GM23338 (cell line): Measurements from ENCODE around the gene RGS6. TPM values are rescaled to one million over a fixed set of nuclear protein-coding genes. Genes with fewer than 3 reads are reported as not detected.

ENCODE experiments used
- ATAC-seq: fragments of 200-7000 bp; cut with Tn5 transposase; 3 replicates; pipeline ENCODE4 v1.9.1; 2020
- DNase-seq: peaks from one replicate; pipeline ENCODE4 v3.0.0-alpha.2; 2015; ENCODE audit warnings: low spot score
- H2AFZ ChIP-seq: fragments of 200-600 bp; sonication (generic); 2 replicates; pipeline ENCODE4 v1.8.0; 2016; ENCODE audit warnings: antibody characterized with exemption, mild to moderate bottlenecking, moderate library complexity
- H3F3A ChIP-seq: fragments of 200-600 bp; sonication (generic); replicated peaks from 2 replicates; pipeline ENCODE4 v1.8.0; 2017; ENCODE audit warnings: antibody characterized with exemption, mixed run types, low read depth
- H3K27ac ChIP-seq: fragments of 200-600 bp; sonication (generic); 2 replicates; pipeline ENCODE4 v1.6.1; 2016; ENCODE audit warnings: low read depth
- H3K27me3 ChIP-seq: fragments of 200-600 bp; sonication (generic); 2 replicates; pipeline ENCODE4 v1.8.0; 2016; ENCODE audit warnings: mild to moderate bottlenecking, mixed run types, moderate library complexity; ENCODE audit not compliant: insufficient read depth
- H3K36me3 ChIP-seq: fragments of 200-600 bp; sonication (generic); 2 replicates; pipeline ENCODE4 v1.8.0; 2016; ENCODE audit warnings: mild to moderate bottlenecking; ENCODE audit not compliant: insufficient read depth
- H3K4me1 ChIP-seq: fragments of 200-600 bp; sonication (generic); 2 replicates; pipeline ENCODE4 v1.8.0; 2016; ENCODE audit warnings: mild to moderate bottlenecking, moderate library complexity; ENCODE audit not compliant: insufficient read depth
- H3K4me2 ChIP-seq: fragments of 200-600 bp; sonication (generic); 2 replicates; pipeline ENCODE4 v1.7.1; 2017; ENCODE audit warnings: mixed run types
- H3K4me3 ChIP-seq: fragments of 200-600 bp; sonication (generic); 2 replicates; pipeline ENCODE4 v1.6.1; 2016; ENCODE audit warnings: mixed run types
- H3K79me2 ChIP-seq: fragments of 200-600 bp; sonication (generic); replicated peaks from 2 replicates; pipeline ENCODE4 v1.8.0; 2017; ENCODE audit warnings: mild to moderate bottlenecking; ENCODE audit not compliant: insufficient read depth
- H3K9me2 ChIP-seq: fragments of 200-600 bp; sonication (generic); 2 replicates; pipeline ENCODE4 v1.8.0; 2017; ENCODE audit not compliant: insufficient read depth
- H4K20me1 ChIP-seq: fragments of 200-600 bp; sonication (generic); replicated peaks from 2 replicates; pipeline ENCODE4 v1.8.0; 2017; ENCODE audit warnings: mild to moderate bottlenecking; ENCODE audit not compliant: insufficient read depth
- H3K27ac Mint-ChIP-seq: 2 replicates; pipeline ENCODE4 v1.8.0; 2020; ENCODE audit warnings: inconsistent platforms, mild to moderate bottlenecking, moderate library complexity, mixed read lengths
- H3K27me3 Mint-ChIP-seq: 3 replicates; pipeline ENCODE4 v1.8.0; 2022; ENCODE audit warnings: low read depth, mild to moderate bottlenecking, moderate library complexity, mixed read lengths, inconsistent platforms; ENCODE audit not compliant: insufficient read depth, poor library complexity
- H3K36me3 Mint-ChIP-seq: 3 replicates; pipeline ENCODE4 v1.8.0; 2021; ENCODE audit warnings: low read depth, mild to moderate bottlenecking, inconsistent platforms, moderate library complexity, mixed read lengths
- H3K4me1 Mint-ChIP-seq: 3 replicates; pipeline ENCODE4 v1.8.0; 2020; ENCODE audit warnings: mild to moderate bottlenecking, inconsistent platforms, mixed read lengths
- H3K4me3 Mint-ChIP-seq: 3 replicates; pipeline ENCODE4 v1.8.0; 2021; ENCODE audit warnings: moderate library complexity, mild to moderate bottlenecking, inconsistent platforms, mixed read lengths
- H3K9me3 Mint-ChIP-seq: 3 replicates; pipeline ENCODE4 v1.8.0; 2020; ENCODE audit warnings: moderate library complexity, mild to moderate bottlenecking, inconsistent platforms, mixed read lengths
- CREB1 ChIP-seq: fragments of 250-450 bp; sonication (Bioruptor Pico); IDR thresholded peaks from 2 replicates; pipeline ENCODE4 v1.5.0; 2020; ENCODE audit warnings: low read depth, mild to moderate bottlenecking, moderate library complexity
- EZH2 ChIP-seq: fragments of 200-600 bp; sonication (generic); IDR thresholded peaks from one replicate; pipeline ENCODE4 v1.8.0; 2017; ENCODE audit warnings: antibody characterized with exemption, mild to moderate bottlenecking, low read depth; ENCODE audit not compliant: unreplicated experiment
- EZH2phosphoT487 ChIP-seq: fragments of 200-600 bp; sonication (generic); IDR thresholded peaks from one replicate; pipeline ENCODE4 v1.8.1; 2018; ENCODE audit warnings: antibody characterized with exemption; ENCODE audit not compliant: unreplicated experiment
- JUNB ChIP-seq: IDR thresholded peaks from one replicate; pipeline ENCODE4 v1.6.1; 2016; ENCODE audit warnings: antibody characterized with exemption; ENCODE audit not compliant: unreplicated experiment
- NANOG ChIP-seq: IDR thresholded peaks from 2 replicates; pipeline ENCODE4 v1.6.1; 2016; ENCODE audit warnings: antibody characterized with exemption, borderline replicate concordance
- POLR2AphosphoS5 ChIP-seq: IDR thresholded peaks from 2 replicates; pipeline ENCODE4 v1.6.1; 2016; ENCODE audit warnings: antibody characterized with exemption, low read depth
- STAT1 ChIP-seq: IDR thresholded peaks from one replicate; pipeline ENCODE4 v1.6.1; 2016; ENCODE audit warnings: antibody characterized with exemption; ENCODE audit not compliant: unreplicated experiment
- ZNF114 ChIP-seq: fragments of 250-450 bp; sonication (Bioruptor Pico); IDR thresholded peaks from 2 replicates; pipeline ENCODE4 v1.5.0; 2020; ENCODE audit warnings: mild to moderate bottlenecking, moderate library complexity
- ZNF331 ChIP-seq: fragments of 250-450 bp; sonication (Bioruptor Pico); IDR thresholded peaks from 2 replicates; pipeline ENCODE4 v1.5.0; 2020; ENCODE audit warnings: low read depth, mild to moderate bottlenecking, moderate library complexity
- polyA plus RNA-seq: library from polyadenylated mRNA; unstranded; fragments of >200 nt; fragmentation: Nextera tagmentation; extraction: Ambion mirVana; gene quantifications from 2 replicates; pipeline ENCODE4 v1.2.1, GENCODE V29; 2016
- total RNA-seq: library from RNA; depleted of rRNA; stranded (reverse); fragments of >200 nt; shearing (Covaris generic); gene quantifications from 2 replicates; pipeline ENCODE4 v1.2.3, GENCODE V29; 2014
- TF ChIP-seq, protein P1 (sequence below), 2 experiments: fragments of 200-600 bp in 1 of 2; sonication (generic) in 1 of 2; conservative IDR thresholded peaks; 2 replicates each; pipeline versions ENCODE4 v1.5.1 to v1.6.1; 2016 to 2017; ENCODE audit warnings: antibody characterized with exemption in 2 of 2, low read depth in 2 of 2, mild to moderate bottlenecking in 2 of 2, moderate library complexity in 1 of 2
- TF ChIP-seq, protein P2 (sequence below): IDR thresholded peaks from one replicate; pipeline ENCODE4 v1.6.1; 2018; ENCODE audit warnings: antibody characterized with exemption; ENCODE audit not compliant: unreplicated experiment
- TF ChIP-seq, protein P3 (sequence below): IDR thresholded peaks from 2 replicates; pipeline ENCODE4 v1.6.1; 2016; ENCODE audit warnings: antibody characterized with exemption
- TF ChIP-seq, protein P4 (sequence below): fragments of 250-450 bp; sonication (Bioruptor Pico); IDR thresholded peaks from 2 replicates; pipeline ENCODE4 v1.5.0; 2020; ENCODE audit warnings: mild to moderate bottlenecking, moderate library complexity

RGS6 gene
- total and polyA plus RNA-seq, 2 experiments from 2014 or later, result 0.66 to 0.83 TPM

DNA sequence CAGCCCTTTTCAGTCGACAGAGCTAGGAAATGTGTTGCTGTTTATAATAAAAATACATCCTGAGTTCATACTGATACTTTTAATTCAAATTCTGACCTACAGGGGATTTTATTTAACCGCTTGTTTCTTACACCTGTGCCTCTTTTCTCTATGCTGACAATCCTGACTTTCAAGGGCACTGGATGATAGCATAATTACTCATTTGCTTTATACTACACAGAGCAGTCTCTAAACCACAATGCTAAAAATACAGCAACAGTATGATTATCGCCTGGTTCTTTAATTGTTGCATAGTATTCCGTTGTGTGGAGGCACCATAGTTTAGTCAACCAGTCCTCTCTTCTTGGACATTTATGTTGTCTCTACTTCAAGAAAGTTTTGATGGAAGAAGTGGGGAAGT, 588.8 kb downstream of the RGS6 start:
- Histone ChIP-seq H3K27ac (no peak overlapping the region), H4K20me1 (no peaks in the 10 kb centered on the region), H3K4me1 (no peaks in the 10 kb centered on the region), H3K27me3 (no peaks in the 10 kb centered on the region), H3K4me3 (no peak overlapping the region), H3K36me3 (no peaks in the 10 kb centered on the region), H3K4me2 (no peak overlapping the region), H3F3A (no peaks in the 10 kb centered on the region), H3K79me2 (no peaks in the 10 kb centered on the region), H3K9me2 (no peaks in the 10 kb centered on the region), H2AFZ (no peak overlapping the region)
- H3K36me3 Mint-ChIP-seq, result no peaks in the 10 kb centered on the region
- peaks cover 4% of the 10 kb centered on the region for H3K27me3 Mint-ChIP-seq
- no peak overlapping the region for H3K4me3 Mint-ChIP-seq
- TF ChIP-seq JUNB, result no peak
- no peak for TF ChIP-seq CREB1 (CRISPR knock-in tag)
- TF ChIP-seq EZH2, result no peak
- no peak for TF ChIP-seq ZNF331 (CRISPR knock-in tag)
- TF ChIP-seq, protein P1, sequence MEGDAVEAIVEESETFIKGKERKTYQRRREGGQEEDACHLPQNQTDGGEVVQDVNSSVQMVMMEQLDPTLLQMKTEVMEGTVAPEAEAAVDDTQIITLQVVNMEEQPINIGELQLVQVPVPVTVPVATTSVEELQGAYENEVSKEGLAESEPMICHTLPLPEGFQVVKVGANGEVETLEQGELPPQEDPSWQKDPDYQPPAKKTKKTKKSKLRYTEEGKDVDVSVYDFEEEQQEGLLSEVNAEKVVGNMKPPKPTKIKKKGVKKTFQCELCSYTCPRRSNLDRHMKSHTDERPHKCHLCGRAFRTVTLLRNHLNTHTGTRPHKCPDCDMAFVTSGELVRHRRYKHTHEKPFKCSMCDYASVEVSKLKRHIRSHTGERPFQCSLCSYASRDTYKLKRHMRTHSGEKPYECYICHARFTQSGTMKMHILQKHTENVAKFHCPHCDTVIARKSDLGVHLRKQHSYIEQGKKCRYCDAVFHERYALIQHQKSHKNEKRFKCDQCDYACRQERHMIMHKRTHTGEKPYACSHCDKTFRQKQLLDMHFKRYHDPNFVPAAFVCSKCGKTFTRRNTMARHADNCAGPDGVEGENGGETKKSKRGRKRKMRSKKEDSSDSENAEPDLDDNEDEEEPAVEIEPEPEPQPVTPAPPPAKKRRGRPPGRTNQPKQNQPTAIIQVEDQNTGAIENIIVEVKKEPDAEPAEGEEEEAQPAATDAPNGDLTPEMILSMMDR (conservative IDR thresholded peaks at IDR 0.05; ENCODE audit: low read depth in 2 of 2), result no peak
- TF ChIP-seq, protein P2, sequence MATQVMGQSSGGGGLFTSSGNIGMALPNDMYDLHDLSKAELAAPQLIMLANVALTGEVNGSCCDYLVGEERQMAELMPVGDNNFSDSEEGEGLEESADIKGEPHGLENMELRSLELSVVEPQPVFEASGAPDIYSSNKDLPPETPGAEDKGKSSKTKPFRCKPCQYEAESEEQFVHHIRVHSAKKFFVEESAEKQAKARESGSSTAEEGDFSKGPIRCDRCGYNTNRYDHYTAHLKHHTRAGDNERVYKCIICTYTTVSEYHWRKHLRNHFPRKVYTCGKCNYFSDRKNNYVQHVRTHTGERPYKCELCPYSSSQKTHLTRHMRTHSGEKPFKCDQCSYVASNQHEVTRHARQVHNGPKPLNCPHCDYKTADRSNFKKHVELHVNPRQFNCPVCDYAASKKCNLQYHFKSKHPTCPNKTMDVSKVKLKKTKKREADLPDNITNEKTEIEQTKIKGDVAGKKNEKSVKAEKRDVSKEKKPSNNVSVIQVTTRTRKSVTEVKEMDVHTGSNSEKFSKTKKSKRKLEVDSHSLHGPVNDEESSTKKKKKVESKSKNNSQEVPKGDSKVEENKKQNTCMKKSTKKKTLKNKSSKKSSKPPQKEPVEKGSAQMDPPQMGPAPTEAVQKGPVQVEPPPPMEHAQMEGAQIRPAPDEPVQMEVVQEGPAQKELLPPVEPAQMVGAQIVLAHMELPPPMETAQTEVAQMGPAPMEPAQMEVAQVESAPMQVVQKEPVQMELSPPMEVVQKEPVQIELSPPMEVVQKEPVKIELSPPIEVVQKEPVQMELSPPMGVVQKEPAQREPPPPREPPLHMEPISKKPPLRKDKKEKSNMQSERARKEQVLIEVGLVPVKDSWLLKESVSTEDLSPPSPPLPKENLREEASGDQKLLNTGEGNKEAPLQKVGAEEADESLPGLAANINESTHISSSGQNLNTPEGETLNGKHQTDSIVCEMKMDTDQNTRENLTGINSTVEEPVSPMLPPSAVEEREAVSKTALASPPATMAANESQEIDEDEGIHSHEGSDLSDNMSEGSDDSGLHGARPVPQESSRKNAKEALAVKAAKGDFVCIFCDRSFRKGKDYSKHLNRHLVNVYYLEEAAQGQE, result no peak
- TF ChIP-seq, protein P3, sequence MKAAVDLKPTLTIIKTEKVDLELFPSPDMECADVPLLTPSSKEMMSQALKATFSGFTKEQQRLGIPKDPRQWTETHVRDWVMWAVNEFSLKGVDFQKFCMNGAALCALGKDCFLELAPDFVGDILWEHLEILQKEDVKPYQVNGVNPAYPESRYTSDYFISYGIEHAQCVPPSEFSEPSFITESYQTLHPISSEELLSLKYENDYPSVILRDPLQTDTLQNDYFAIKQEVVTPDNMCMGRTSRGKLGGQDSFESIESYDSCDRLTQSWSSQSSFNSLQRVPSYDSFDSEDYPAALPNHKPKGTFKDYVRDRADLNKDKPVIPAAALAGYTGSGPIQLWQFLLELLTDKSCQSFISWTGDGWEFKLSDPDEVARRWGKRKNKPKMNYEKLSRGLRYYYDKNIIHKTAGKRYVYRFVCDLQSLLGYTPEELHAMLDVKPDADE, result no peak
- TF ChIP-seq EZH2phosphoT487, result no peak
- TF ChIP-seq NANOG, result no peak
- TF ChIP-seq, protein P4, sequence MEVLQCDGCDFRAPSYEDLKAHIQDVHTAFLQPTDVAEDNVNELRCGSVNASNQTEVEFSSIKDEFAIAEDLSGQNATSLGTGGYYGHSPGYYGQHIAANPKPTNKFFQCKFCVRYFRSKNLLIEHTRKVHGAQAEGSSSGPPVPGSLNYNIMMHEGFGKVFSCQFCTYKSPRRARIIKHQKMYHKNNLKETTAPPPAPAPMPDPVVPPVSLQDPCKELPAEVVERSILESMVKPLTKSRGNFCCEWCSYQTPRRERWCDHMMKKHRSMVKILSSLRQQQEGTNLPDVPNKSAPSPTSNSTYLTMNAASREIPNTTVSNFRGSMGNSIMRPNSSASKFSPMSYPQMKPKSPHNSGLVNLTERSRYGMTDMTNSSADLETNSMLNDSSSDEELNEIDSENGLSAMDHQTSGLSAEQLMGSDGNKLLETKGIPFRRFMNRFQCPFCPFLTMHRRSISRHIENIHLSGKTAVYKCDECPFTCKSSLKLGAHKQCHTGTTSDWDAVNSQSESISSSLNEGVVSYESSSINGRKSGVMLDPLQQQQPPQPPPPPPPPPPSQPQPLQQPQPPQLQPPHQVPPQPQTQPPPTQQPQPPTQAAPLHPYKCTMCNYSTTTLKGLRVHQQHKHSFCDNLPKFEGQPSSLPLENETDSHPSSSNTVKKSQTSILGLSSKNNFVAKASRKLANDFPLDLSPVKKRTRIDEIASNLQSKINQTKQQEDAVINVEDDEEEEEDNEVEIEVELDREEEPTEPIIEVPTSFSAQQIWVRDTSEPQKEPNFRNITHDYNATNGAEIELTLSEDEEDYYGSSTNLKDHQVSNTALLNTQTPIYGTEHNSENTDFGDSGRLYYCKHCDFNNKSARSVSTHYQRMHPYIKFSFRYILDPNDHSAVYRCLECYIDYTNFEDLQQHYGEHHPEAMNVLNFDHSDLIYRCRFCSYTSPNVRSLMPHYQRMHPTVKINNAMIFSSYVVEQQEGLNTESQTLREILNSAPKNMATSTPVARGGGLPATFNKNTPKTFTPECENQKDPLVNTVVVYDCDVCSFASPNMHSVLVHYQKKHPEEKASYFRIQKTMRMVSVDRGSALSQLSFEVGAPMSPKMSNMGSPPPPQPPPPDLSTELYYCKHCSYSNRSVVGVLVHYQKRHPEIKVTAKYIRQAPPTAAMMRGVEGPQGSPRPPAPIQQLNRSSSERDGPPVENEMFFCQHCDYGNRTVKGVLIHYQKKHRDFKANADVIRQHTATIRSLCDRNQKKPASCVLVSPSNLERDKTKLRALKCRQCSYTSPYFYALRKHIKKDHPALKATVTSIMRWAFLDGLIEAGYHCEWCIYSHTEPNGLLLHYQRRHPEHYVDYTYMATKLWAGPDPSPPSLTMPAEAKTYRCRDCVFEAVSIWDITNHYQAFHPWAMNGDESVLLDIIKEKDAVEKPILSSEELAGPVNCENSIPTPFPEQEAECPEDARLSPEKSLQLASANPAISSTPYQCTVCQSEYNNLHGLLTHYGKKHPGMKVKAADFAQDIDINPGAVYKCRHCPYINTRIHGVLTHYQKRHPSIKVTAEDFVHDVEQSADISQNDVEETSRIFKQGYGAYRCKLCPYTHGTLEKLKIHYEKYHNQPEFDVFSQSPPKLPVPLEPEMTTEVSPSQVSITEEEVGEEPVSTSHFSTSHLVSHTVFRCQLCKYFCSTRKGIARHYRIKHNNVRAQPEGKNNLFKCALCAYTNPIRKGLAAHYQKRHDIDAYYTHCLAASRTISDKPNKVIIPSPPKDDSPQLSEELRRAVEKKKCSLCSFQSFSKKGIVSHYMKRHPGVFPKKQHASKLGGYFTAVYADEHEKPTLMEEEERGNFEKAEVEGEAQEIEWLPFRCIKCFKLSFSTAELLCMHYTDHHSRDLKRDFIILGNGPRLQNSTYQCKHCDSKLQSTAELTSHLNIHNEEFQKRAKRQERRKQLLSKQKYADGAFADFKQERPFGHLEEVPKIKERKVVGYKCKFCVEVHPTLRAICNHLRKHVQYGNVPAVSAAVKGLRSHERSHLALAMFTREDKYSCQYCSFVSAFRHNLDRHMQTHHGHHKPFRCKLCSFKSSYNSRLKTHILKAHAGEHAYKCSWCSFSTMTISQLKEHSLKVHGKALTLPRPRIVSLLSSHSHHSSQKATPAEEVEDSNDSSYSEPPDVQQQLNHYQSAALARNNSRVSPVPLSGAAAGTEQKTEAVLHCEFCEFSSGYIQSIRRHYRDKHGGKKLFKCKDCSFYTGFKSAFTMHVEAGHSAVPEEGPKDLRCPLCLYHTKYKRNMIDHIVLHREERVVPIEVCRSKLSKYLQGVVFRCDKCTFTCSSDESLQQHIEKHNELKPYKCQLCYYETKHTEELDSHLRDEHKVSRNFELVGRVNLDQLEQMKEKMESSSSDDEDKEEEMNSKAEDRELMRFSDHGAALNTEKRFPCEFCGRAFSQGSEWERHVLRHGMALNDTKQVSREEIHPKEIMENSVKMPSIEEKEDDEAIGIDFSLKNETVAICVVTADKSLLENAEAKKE (CRISPR knock-in tag), result no peak
- TF ChIP-seq ZNF114 (CRISPR knock-in tag), result no peak
- no peak for TF ChIP-seq STAT1
- no peak for TF ChIP-seq POLR2AphosphoS5
- peaks cover 12% of the 10 kb centered on the region for H3K9me3 Mint-ChIP-seq
- ATAC-seq (no peak), DNase-seq (no peak)
- no peaks in the 10 kb centered on the region for H3K4me1 Mint-ChIP-seq
- no peak overlapping the region for H3K27ac Mint-ChIP-seq
